HepG2 (cell line): ENCODE measurements around the gene NAALADL1. TPM values are rescaled to one million over a fixed set of nuclear protein-coding genes. Genes with fewer than 3 reads are reported as not detected.

Experiments
- ATAC-seq: fragments of 200-7000 bp; cut with Tn5 transposase; 3 replicates; pipeline ENCODE4 v1.9.1; 2020; ENCODE audit warnings: mild to moderate bottlenecking, moderate library complexity
- BruUV-seq: library from RNA; stranded (reverse); fragments of 400-500 nt; replicated peaks from 2 replicates; lab custom pipeline; 2021; lab: Mats Ljungman, UMichigan
- CTCF ChIA-PET: fragments of 300-600 bp; formaldehyde crosslinking; extraction: SDS; loops from one replicate; lab custom pipeline; 2021; ENCODE audit warnings: low total read pairs, inconsistent platforms, low intra/inter-chr PET ratio; lab: Yijun Ruan, JAX
- POLR2A ChIA-PET: fragments of 350-600 bp; sonication (Branson Sonifier 250); formaldehyde crosslinking; loops from one replicate; lab custom pipeline; 2020; ENCODE audit warnings: antibody characterized with exemption, inconsistent platforms; lab: Yijun Ruan, JAX
- DNase-seq: peaks from one replicate; pipeline ENCODE4 v3.0.0-alpha.2; 2015; ENCODE audit warnings: low spot score
- FAIRE-seq: peaks from 3 replicates; lab custom pipeline; 2011; peaks lifted over from hg19 to GRCh38; lab: Jason Lieb, UNC
- H2AFZ ChIP-seq: one replicate; pipeline ENCODE4 v1.6.1; 2011; ENCODE audit warnings: low read length, inconsistent platforms
- H3K27ac ChIP-seq: fragments of 300-600 bp; 3 replicates; pipeline ENCODE4 v1.8.0; 2011; ENCODE audit warnings: mixed run types, mild to moderate bottlenecking, mixed read lengths, low read length, inconsistent platforms; ENCODE audit not compliant: insufficient read depth; ENCODE audit errors: extremely low read length
- H3K27me3 ChIP-seq, 2 experiments: fragments of 200-600 bp in 1 of 2; 2 replicates in 1 of 2; 3 replicates in 1 of 2; pipeline versions ENCODE4 v1.6.0 to v1.8.0; 2011; ENCODE audit warnings: low read length in 2 of 2, mild to moderate bottlenecking in 2 of 2, moderate library complexity in 2 of 2, inconsistent platforms in 1 of 2; ENCODE audit not compliant: insufficient read depth in 2 of 2, control insufficient read depth in 1 of 2
- H3K36me3 ChIP-seq, 2 experiments: fragments of 200-600 bp in 1 of 2; replicated peaks in 1 of 2; 2 replicates in 1 of 2; 3 replicates in 1 of 2; pipeline versions ENCODE4 v1.5.1 to v1.8.0; 2011; ENCODE audit warnings: low read length in 2 of 2, inconsistent platforms in 1 of 2; ENCODE audit not compliant: insufficient read depth in 2 of 2, control insufficient read depth in 1 of 2
- H3K4me1 ChIP-seq: 2 replicates; pipeline ENCODE4 v1.5.1; 2012; ENCODE audit warnings: low read length, inconsistent platforms; ENCODE audit not compliant: insufficient read depth
- H3K4me2 ChIP-seq: 2 replicates; pipeline ENCODE4 v1.6.0; 2011; ENCODE audit warnings: low read depth, low read length, inconsistent platforms
- H3K4me3 ChIP-seq, 3 experiments: fragments of 200-600 bp in 1 of 3; sonication (generic), shearing (Covaris generic) in 1 of 3; replicated peaks in 1 of 3; 2 replicates each; pipeline ENCODE4 v1.5.1; 2011 to 2016; ENCODE audit warnings: low read length in 3 of 3, inconsistent platforms in 2 of 3, low read depth in 2 of 3, mild to moderate bottlenecking in 2 of 3, control low read depth in 1 of 3, mixed read lengths in 1 of 3; ENCODE audit not compliant: insufficient read depth in 1 of 3
- H3K79me2 ChIP-seq: one replicate; pipeline ENCODE4 v1.6.1; 2011; ENCODE audit warnings: low read length, inconsistent platforms; ENCODE audit not compliant: insufficient read depth
- H3K9ac ChIP-seq: 2 replicates; pipeline ENCODE4 v1.6.0; 2011; ENCODE audit warnings: mild to moderate bottlenecking, low read depth, low read length, inconsistent platforms; ENCODE audit not compliant: insufficient read depth
- H3K9me3 ChIP-seq: 2 replicates; pipeline ENCODE4 v1.5.1; 2012; ENCODE audit warnings: mild to moderate bottlenecking, low read length
- H4K20me1 ChIP-seq: 2 replicates; pipeline ENCODE4 v1.6.0; 2011; ENCODE audit warnings: inconsistent platforms, mild to moderate bottlenecking, low read length, moderate library complexity; ENCODE audit not compliant: insufficient read depth
- BORCS8-MEF2B ChIP-seq: sonication (generic); formaldehyde crosslinking; IDR thresholded peaks from 2 replicates; pipeline ENCODE4 v1.8.0; 2022; ENCODE audit warnings: mild to moderate bottlenecking, missing genetic modification reagents
- CBFB ChIP-seq: sonication (generic); formaldehyde crosslinking; IDR thresholded peaks from 2 replicates; pipeline ENCODE4 v1.4.0; 2020; ENCODE audit warnings: missing genetic modification reagents
- DMAP1 ChIP-seq: IDR thresholded peaks from 2 replicates; pipeline ENCODE4 v1.6.1; 2016
- E2F1 ChIP-seq: sonication (generic); formaldehyde crosslinking; IDR thresholded peaks from 2 replicates; pipeline ENCODE4 v1.5.0; 2020; ENCODE audit warnings: missing genetic modification reagents
- HHEX ChIP-seq: IDR thresholded peaks from 2 replicates; pipeline ENCODE4 v1.6.1; 2016; ENCODE audit warnings: control low read depth
- HNF4A ChIP-seq: sonication (generic); formaldehyde crosslinking; IDR thresholded peaks from 2 replicates; pipeline ENCODE4 v1.4.0; 2020; ENCODE audit warnings: missing genetic modification reagents
- LRRFIP1 ChIP-seq: sonication (generic); formaldehyde crosslinking; conservative IDR thresholded peaks from 2 replicates; pipeline ENCODE4 v1.4.0; 2020; ENCODE audit warnings: missing genetic modification reagents
- MAX ChIP-seq: IDR thresholded peaks from 2 replicates; pipeline ENCODE4 v1.6.1; 2012; ENCODE audit warnings: inconsistent platforms
- NCOA1 ChIP-seq: sonication (generic); formaldehyde crosslinking; IDR thresholded peaks from 2 replicates; pipeline ENCODE4 v1.9.0; 2021; ENCODE audit warnings: missing genetic modification reagents
- PAXIP1 ChIP-seq: sonication (generic); formaldehyde crosslinking; conservative IDR thresholded peaks from 2 replicates; pipeline ENCODE4 v1.4.0; 2020; ENCODE audit warnings: mild to moderate bottlenecking, missing genetic modification reagents, moderate library complexity
- RCOR2 ChIP-seq: IDR thresholded peaks from 2 replicates; pipeline ENCODE4 v1.6.1; 2016; ENCODE audit warnings: missing biosample characterization, missing genetic modification reagents
- RXRB ChIP-seq: IDR thresholded peaks from 2 replicates; pipeline ENCODE4 v1.6.1; 2016; ENCODE audit warnings: borderline replicate concordance, missing genetic modification reagents, missing compliant biosample characterization
- SATB2 ChIP-seq: sonication (generic); formaldehyde crosslinking; IDR thresholded peaks from 2 replicates; pipeline ENCODE4 v1.5.0; 2020; ENCODE audit warnings: missing genetic modification reagents
- SMAD1 ChIP-seq: sonication (generic); formaldehyde crosslinking; IDR thresholded peaks from 2 replicates; pipeline ENCODE4 v1.4.0; 2020; ENCODE audit warnings: missing genetic modification reagents, low read depth, mild to moderate bottlenecking, borderline replicate concordance
- U2AF2 ChIP-seq: fragments of 200-400 bp; formaldehyde crosslinking; IDR thresholded peaks from 2 replicates; pipeline ENCODE4 v1.6.1; 2017; ENCODE audit warnings: low read depth, mild to moderate bottlenecking, low read length
- ZFY ChIP-seq: sonication (generic); formaldehyde crosslinking; IDR thresholded peaks from 2 replicates; pipeline ENCODE4 v1.4.0; 2020; ENCODE audit warnings: missing genetic modification reagents
- ZNF34 ChIP-seq: sonication (generic); formaldehyde crosslinking; IDR thresholded peaks from 2 replicates; pipeline ENCODE4 v1.4.0; 2020; ENCODE audit warnings: mild to moderate bottlenecking, missing genetic modification reagents, borderline replicate concordance
- ZNF576 ChIP-seq: sonication (generic); formaldehyde crosslinking; IDR thresholded peaks from 2 replicates; pipeline ENCODE4 v1.4.0; 2020; ENCODE audit warnings: mild to moderate bottlenecking, missing genetic modification reagents
- ZNF7 ChIP-seq: IDR thresholded peaks from 2 replicates; pipeline ENCODE4 v1.6.1; 2016; ENCODE audit warnings: missing biosample characterization, missing genetic modification reagents
- ZNF83 ChIP-seq: sonication (generic); formaldehyde crosslinking; IDR thresholded peaks from 2 replicates; pipeline ENCODE4 v1.4.0; 2020; ENCODE audit warnings: missing genetic modification reagents, mild to moderate bottlenecking, borderline replicate concordance
- WGBS: methylation state at CpG from one replicate; pipeline ENCODE4 v1.1.6; 2017; ENCODE audit warnings: low lambda C conversion rate; 5-methylcytosine and 5-hydroxymethylcytosine counted together
- in situ Hi-C: cut with HindIII; loops from 2 replicates; pipeline ENCODE4 v1.10.0; 2017; ENCODE audit warnings: low pct_unique_long_range_greater_than_20kb; ENCODE audit not compliant: extremely low pct_ligation_motif_present
- intact Hi-C: fragments of 100-400 bp; cut with micrococcal nuclease; formaldehyde crosslinking; loops from one replicate; pipeline ENCODE4 v1.10.0; 2022; ENCODE audit not compliant: unreplicated experiment
- polyA plus RNA-seq, 8 experiments: library from polyadenylated mRNA; depleted of rRNA in 3 of 8; stranded (reverse) in 7 of 8; unstranded in 1 of 8; fragments of >200 nt; fragmentation: Illumina TruSeq in 4 of 8; extraction: Trizol in 4 of 8; gene quantifications; 2 replicates each; pipeline versions ENCODE4 v1.2.1 to v1.2.3, GENCODE V29; 2011 to 2016; ENCODE audit warnings: low read depth in 4 of 8, missing spikeins in 1 of 8, mixed read lengths in 1 of 8; ENCODE audit not compliant: insufficient read depth in 1 of 8
- total RNA-seq, 5 experiments: library from RNA; depleted of rRNA; stranded (reverse); fragments of >200 nt; fragmentation: Illumina TruSeq; extraction: Trizol; gene quantifications; 2 replicates each; pipeline ENCODE4 v1.2.3, GENCODE V29; 2016; ENCODE audit warnings: low read depth in 1 of 5

The NAALADL1 gene
- total and polyA plus RNA-seq, 2 of the 13 experiments (the other 11 are each of a cell fraction or from before 2014, with no cell fraction given): 9.3 to 33.9 TPM

GRCh38 chr11:65042891-65043290 lies 15.5 kb downstream of the NAALADL1 start:
- in situ Hi-C loops (no loop called here), intact Hi-C loops (no loop called here)
- no peaks in the 10 kb centered on the region for H3K27me3 ChIP-seq
- H3K9me3 ChIP-seq: no peaks in the 10 kb centered on the region
- ChIA-PET CTCF (no interaction called here), POLR2A (interaction anchor here (0.6 to 3.8 kb wide), 3 partner anchors 15 to 534 kb away, joined by 3 to 39 read pairs (median 4); partner anchors contain the start of genes NAALADL1 and SNX15)
- peaks cover 24% of the 10 kb centered on the region for H3K4me1 ChIP-seq
- WGBS: 94% methylated on average over 6 of the region's 6 CpGs
- no peak overlapping the region for H3K27ac ChIP-seq
- TF ChIP-seq SATB2 (CRISPR knock-in tag) (no peak), ZFY (CRISPR knock-in tag) (no peak), PAXIP1 (CRISPR knock-in tag) (no peak), ZNF7 (no peak), SMAD1 (CRISPR knock-in tag) (no peak), HNF4A (no peak), DMAP1 (CRISPR knock-in tag) (no peak), LRRFIP1 (CRISPR knock-in tag) (no peak), MAX (no peak), ZNF576 (no peak), HHEX (CRISPR knock-in tag) (no peak), CBFB (CRISPR knock-in tag) (no peak), RXRB (CRISPR knock-in tag) (no peak), NCOA1 (CRISPR knock-in tag) (no peak), ZNF83 (CRISPR knock-in tag) (no peak), E2F1 (no peak), BORCS8-MEF2B (CRISPR knock-in tag) (no peak), U2AF2 (no peak), RCOR2 (CRISPR knock-in tag) (no peak), ZNF34 (CRISPR knock-in tag) (no peak)
- no peak overlapping the region for H3K9ac ChIP-seq
- peak overlapping the region; percentile 83 for H3K4me2 ChIP-seq
- no TSS peak for BruUV-seq
- H4K20me1 ChIP-seq: no peaks in the 10 kb centered on the region
- FAIRE-seq: no peak
- peaks cover 10% of the 10 kb centered on the region for H3K79me2 ChIP-seq
- H3K4me3 ChIP-seq: peak overlapping the region in 1 of 3 experiments; percentile 89; a peak in 1 of 6 replicates
- no peak overlapping the region for H2AFZ ChIP-seq
- DNase-seq: no peak
- peaks cover 9 to 26% of the 10 kb centered on the region in 2 experiments; a peak in 4 of 5 replicates for H3K36me3 ChIP-seq
- no peak for ATAC-seq
